ENCODE results near the gene NGLY1.

GRCh38 chr3:25674670-25675069, 108.6 kb downstream of the NGLY1 start:
- TF ChIP-seq CTCF (IDR thresholded peaks at IDR 0.05) (no peak), POLR2AphosphoS5 (IDR thresholded peaks at IDR 0.05; ENCODE audit: low read depth, low read length) (no peak)

Data from Panc1 (cell line).